Measurements from ENCODE around the gene UBA52. TPM values are rescaled to one million over a fixed set of nuclear protein-coding genes. Genes with fewer than 3 reads are reported as not detected.

UBA52 gene
- total and polyA plus RNA-seq, 2 of the 8 experiments (the other 6 are each of a cell fraction or from before 2014, with no cell fraction given): 1,340 to 5,409 TPM

DNA sequence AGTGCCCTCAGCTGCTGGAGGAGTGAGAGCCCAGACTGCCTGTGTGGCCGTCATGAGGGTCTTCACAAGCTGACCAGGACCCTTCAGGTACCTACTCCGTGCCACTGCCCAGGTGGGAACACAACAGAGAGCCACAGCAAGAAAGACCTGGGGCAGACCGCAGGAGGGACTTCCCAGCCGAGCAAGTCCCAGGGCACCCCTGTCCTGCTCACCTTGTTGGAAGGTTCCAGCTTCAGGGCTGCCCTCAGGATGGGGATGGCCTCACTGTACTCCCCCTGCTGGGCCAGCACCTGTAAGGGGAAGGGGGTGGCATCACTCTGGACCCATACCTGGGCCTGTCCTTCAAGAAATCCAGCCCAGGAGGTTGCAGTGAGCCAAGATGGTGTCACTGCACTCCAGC lies 38.6 kb upstream of the UBA52 start:
- no peaks in the 10 kb centered on the region; the same call in 1 of the 2 replicates for H3K79me1 ChIP-seq (ENCODE audit: low read depth, low read length)
- no peak overlapping the region for H2BK20ac ChIP-seq (ENCODE audit: low read length)
- no peak overlapping the region for H3K18ac ChIP-seq (ENCODE audit: extremely low read depth, low read length)
- H2BK120ac ChIP-seq (replicated peaks; ENCODE audit: low read depth, low read length): no peak overlapping the region
- no peak overlapping the region for H3K56ac ChIP-seq (replicated peaks; ENCODE audit: insufficient read length, low read depth, low read length)
- no peak overlapping the region for H4K8ac ChIP-seq (ENCODE audit: extremely low read depth, insufficient read depth, low read length)
- no peak overlapping the region for H2AFZ ChIP-seq (ENCODE audit: low read length)
- H3K23me2 ChIP-seq (ENCODE audit: low read depth, low read length): no peaks in the 10 kb centered on the region
- peaks cover 13 to 50% (median 32%) of the 10 kb centered on the region in 4 experiments; a peak in 7 of 8 replicates for H3K36me3 ChIP-seq (ENCODE audit: control insufficient read depth in 2 of 4, insufficient read depth in 4 of 4, low read length in 3 of 4)
- no peak overlapping the region for H3K4me3 ChIP-seq (ENCODE audit: extremely low read depth in 1 of 4, insufficient read depth in 2 of 4, low read depth in 3 of 4, low read length in 4 of 4)
- no peak overlapping the region for H3K27ac ChIP-seq (ENCODE audit: low read depth, low read length)
- H3K79me2 ChIP-seq (ENCODE audit: control insufficient read depth in 1 of 2, insufficient read depth in 2 of 2, low read length in 2 of 2): no peaks in the 10 kb centered on the region
- H3K9me3 ChIP-seq (ENCODE audit: insufficient read depth in 2 of 2, low read depth in 1 of 2, low read length in 1 of 2): no peaks in the 10 kb centered on the region
- WGBS, 2 experiments (ENCODE audit: extremely low coverage in 1 of 2, insufficient coverage in 1 of 2, insufficient read length in 1 of 2, insufficient replicate concordance in 2 of 2, low coverage in 1 of 2, low lambda C conversion rate in 2 of 2, missing lambda C conversion rate in 1 of 2): 95% methylated on average over 3 of the region's 4 CpGs; no CpG with 5 or more reads in 1 of the 2 experiments
- no peak overlapping the region for H3K4ac ChIP-seq (replicated peaks; ENCODE audit: insufficient read length, low read depth, low read length)
- peaks cover 3 to 6% of the 10 kb centered on the region in 2 experiments for H4K20me1 ChIP-seq (replicated peaks in 1 of 2; ENCODE audit: control insufficient read depth in 1 of 2, insufficient read depth in 2 of 2, low read length in 2 of 2)
- no peak overlapping the region for H2BK5ac ChIP-seq (ENCODE audit: low read depth, low read length)
- H2AK5ac ChIP-seq (ENCODE audit: low read depth, low read length): no peak overlapping the region
- DNase-seq (ENCODE audit: low read depth in 1 of 2, low spot score in 2 of 2): no peak
- no peak overlapping the region for H2BK15ac ChIP-seq (ENCODE audit: low read length)
- no peak overlapping the region for H3K4me2 ChIP-seq (ENCODE audit: insufficient read depth in 1 of 2, low read depth in 2 of 2, low read length in 2 of 2)
- no peak overlapping the region for H3K14ac ChIP-seq (ENCODE audit: insufficient read length)
- H4K5ac ChIP-seq (ENCODE audit: insufficient read length, low read depth, low read length): no peak overlapping the region
- H3K27me3 ChIP-seq (replicated peaks in 1 of 4; ENCODE audit: control insufficient read depth in 3 of 4, extremely low read depth in 1 of 4, insufficient read depth in 3 of 4, low read length in 3 of 4): no peaks in the 10 kb centered on the region
- CTCF ChIA-PET (ENCODE audit: partially characterized antibody): interaction anchor here (0.6 to 6.1 kb wide), 5 partner anchors 12 to 220 kb away, joined by 3 to 37 read pairs (median 3); partner anchors contain the start of gene ELL
- FAIRE-seq: no peak
- no peak overlapping the region for H2BK12ac ChIP-seq (ENCODE audit: low read depth, low read length)
- no peak overlapping the region for H3K9ac ChIP-seq (replicated peaks in 1 of 4; ENCODE audit: extremely low read depth in 1 of 4, low read depth in 3 of 4, low read length in 3 of 4)
- POLR2A ChIA-PET (ENCODE audit: partially characterized antibody): interaction anchor here (2.6 kb wide), 1 partner anchor 9 kb away, joined by 11 read pairs; no protein-coding TSS in a partner anchor
- TF ChIP-seq KDM1A (IDR thresholded peaks at IDR 0.05; ENCODE audit: borderline replicate concordance, low read length) (peak; percentile 68; the same call in 1 of the 2 replicates), TAF1 (IDR thresholded peaks at IDR 0.05; ENCODE audit: low read depth, low read length) (no peak)
- H4K91ac ChIP-seq (replicated peaks; ENCODE audit: insufficient read length, low read length): no peak overlapping the region
- no peaks in the 10 kb centered on the region for H3K4me1 ChIP-seq (replicated peaks in 1 of 4; ENCODE audit: control insufficient read depth in 3 of 4, insufficient read depth in 4 of 4, low read length in 3 of 4)
- no peak overlapping the region for H3K23ac ChIP-seq (ENCODE audit: insufficient read length)
